Measurements from ENCODE around the gene PPFIA4.

PPFIA4 gene

DNA sequence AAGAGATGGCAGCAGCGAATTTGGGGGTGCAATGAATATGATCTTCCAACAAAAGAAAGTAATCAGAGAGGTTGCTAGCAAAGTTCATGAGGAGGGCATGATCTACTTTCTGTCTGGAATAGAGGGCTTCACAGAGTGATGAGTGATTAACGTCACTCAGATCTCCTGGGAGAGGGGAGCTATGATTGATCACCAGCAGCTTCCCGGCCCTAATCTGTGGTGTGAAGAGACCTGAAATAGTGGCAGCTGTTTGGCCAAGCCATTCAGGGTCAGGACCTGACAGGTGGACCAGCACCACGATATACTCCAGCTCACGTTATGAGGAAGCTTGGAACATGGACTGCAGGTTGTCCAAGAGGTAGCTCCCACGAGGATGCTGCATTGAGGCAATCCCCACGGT lies 39.0 kb upstream of the PPFIA4 start:
- no peak for TF ChIP-seq CTCF (conservative IDR thresholded peaks at IDR 0.05; ENCODE audit: low read depth)
- no peak overlapping the region for H3K27ac ChIP-seq
- ChIA-PET POLR2A (ENCODE audit: low non-redundant PET) (no interaction called here), CTCF (interaction anchor here (0.6 kb wide), 2 partner anchors 17 to 867 kb away, joined by 3 read pairs; no protein-coding TSS in a partner anchor)
- DNase-seq (ENCODE audit: low spot score) = no peak

DNA sequence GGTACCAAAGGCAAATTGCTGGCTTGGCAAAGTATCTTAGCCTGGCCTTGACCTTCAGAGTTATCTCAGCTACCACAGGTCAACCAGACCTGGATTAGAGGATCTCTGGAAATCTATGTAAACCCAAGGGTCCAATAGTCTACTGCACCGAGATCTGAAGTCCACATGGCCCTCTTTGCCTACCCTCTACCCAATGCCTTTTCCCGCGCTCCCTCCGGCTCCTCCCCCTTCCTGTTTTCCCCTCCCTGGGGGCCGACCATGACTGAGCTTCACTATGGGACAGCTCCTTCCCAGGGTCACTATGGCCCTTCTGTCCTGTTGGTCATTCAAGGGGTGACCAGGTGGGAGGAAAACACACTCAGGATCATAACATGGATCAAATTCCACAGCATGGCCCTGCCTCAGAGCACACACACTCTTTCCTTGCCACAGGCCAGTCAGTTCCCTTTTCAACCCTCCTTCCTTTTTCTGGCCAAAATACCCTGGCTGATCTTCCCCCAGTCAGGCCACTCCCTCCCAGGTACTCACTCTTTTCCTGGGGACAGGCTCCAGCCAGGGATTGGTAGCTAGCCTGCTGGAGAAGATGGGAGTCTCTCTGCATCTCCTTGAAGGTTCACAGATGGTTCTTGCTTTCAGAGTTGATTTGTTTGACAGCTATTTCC lies 38.2 kb upstream of the PPFIA4 start:
- DNase-seq (ENCODE audit: low spot score) = no peak
- H3K27ac ChIP-seq = no peak overlapping the region
- TF ChIP-seq CTCF (conservative IDR thresholded peaks at IDR 0.05; ENCODE audit: low read depth) = no peak
- CTCF ChIA-PET = interaction anchor here (0.6 kb wide), 2 partner anchors 219 to 868 kb away, joined by 3 to 6 read pairs; no protein-coding TSS in a partner anchor
- POLR2A ChIA-PET (ENCODE audit: low non-redundant PET) = no interaction called here

DNA sequence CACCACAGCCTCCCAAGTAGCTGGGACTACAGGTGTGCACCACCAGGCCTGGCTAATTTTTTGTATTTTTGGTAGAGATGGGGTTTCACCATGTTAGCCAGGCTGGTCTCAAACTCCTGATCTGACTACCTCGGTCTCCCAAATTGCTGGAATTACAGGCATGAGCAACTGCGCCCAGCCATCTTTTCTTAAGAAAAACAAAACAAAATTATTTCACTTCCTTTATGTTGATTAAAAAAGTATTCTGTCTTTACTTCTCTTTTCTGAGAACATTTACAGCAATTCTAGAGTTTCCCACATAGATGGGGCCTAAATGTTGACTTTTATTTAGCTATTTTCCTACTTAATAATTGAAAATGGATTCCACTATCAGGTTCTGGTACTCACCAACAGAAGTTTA lies 36.4 kb upstream of the PPFIA4 start:
- ChIA-PET POLR2A (ENCODE audit: low non-redundant PET) (interaction anchor here (0.5 kb wide), 1 partner anchor 64 kb away, joined by 4 read pairs; no protein-coding TSS in a partner anchor), CTCF (interaction anchor here (0.8 kb wide), 1 partner anchor 22 kb away, joined by 4 read pairs; no protein-coding TSS in a partner anchor)
- no peak for TF ChIP-seq CTCF (conservative IDR thresholded peaks at IDR 0.05; ENCODE audit: low read depth)
- no peak for DNase-seq (ENCODE audit: low spot score)
- no peak overlapping the region for H3K27ac ChIP-seq

DNA sequence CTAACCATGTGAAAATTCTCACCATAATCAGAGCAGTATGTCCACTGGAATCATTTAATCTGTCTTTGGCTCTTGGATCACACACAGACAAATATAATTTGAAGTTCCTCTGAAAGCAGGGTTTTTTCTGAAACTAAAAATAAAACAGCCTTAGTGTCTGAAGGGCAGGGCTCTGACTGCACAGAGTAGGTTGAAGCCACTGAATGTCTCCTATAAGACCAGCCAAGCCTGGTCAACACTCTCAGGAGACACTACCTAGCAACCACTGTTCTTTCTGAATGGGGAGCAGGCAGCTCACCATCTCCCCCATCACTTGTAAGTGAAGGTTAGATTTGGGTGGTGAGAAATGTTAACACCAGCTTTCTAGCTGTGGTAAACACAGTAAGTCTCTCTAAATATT lies 35.2 kb upstream of the PPFIA4 start:
- CTCF ChIA-PET = interaction anchor here (1.0 kb wide), 1 partner anchor 9 kb away, joined by 3 read pairs; no protein-coding TSS in a partner anchor
- no peak overlapping the region for H3K27ac ChIP-seq
- POLR2A ChIA-PET (ENCODE audit: low non-redundant PET) = no interaction called here
- TF ChIP-seq CTCF (conservative IDR thresholded peaks at IDR 0.05; ENCODE audit: low read depth) = no peak
- DNase-seq (ENCODE audit: low spot score) = no peak

DNA sequence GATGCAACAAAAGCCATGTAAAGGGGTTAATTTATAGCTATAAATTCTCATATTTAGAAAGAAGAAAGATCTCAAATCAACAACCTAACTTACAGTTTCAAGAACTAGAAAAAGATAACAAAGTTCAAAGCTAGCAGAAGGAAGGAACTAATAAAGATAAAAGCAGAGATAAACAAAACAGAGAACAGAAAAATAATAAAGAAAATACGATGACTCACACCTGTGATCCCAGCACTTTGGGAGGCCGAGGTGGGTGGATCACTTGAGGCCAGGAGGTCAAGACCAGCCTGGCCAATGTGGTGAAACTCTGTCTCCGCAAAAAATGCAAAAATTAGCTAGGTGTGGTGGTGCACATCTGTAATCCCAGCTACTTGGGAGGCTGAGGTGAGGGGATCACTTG lies 31.5 kb upstream of the PPFIA4 start:
- no peak for TF ChIP-seq CTCF (conservative IDR thresholded peaks at IDR 0.05; ENCODE audit: low read depth)
- ChIA-PET POLR2A (ENCODE audit: low non-redundant PET) (no interaction called here), CTCF (interaction anchor here (0.6 to 1.3 kb wide), 5 partner anchors 10 to 995 kb away, joined by 3 to 7 read pairs (median 3); no protein-coding TSS in a partner anchor)

GRCh38 chr1:202998836-202999750 lies 27.2 kb upstream of the PPFIA4 start:
- CTCF ChIA-PET = interaction anchor here (0.6 to 1.7 kb wide), 34 partner anchors 8 to 1732 kb away, joined by 3 to 7 read pairs (median 3); partner anchors contain the start of gene KLHL12
- peak; percentile 85 for TF ChIP-seq CTCF (conservative IDR thresholded peaks at IDR 0.05; ENCODE audit: low read depth)
- POLR2A ChIA-PET (ENCODE audit: low non-redundant PET) = no interaction called here
- peak; percentile 52 for DNase-seq (ENCODE audit: low spot score)
- no peak overlapping the region for H3K27ac ChIP-seq

More for the DNA sequence above, 31.5 kb upstream of the PPFIA4 start:
- no peak overlapping the region for H3K27ac ChIP-seq
- no peak for DNase-seq (ENCODE audit: low spot score)

Measured in RWPE1 (cell line).